ENCODE measurements around the gene ACOT7.
"Not testable (repeated sequence)": the region's sequence is repeated elsewhere in the genome, so short reads cannot be mapped to it uniquely, and the experiment has no call there.

The ACOT7 gene

DNA sequence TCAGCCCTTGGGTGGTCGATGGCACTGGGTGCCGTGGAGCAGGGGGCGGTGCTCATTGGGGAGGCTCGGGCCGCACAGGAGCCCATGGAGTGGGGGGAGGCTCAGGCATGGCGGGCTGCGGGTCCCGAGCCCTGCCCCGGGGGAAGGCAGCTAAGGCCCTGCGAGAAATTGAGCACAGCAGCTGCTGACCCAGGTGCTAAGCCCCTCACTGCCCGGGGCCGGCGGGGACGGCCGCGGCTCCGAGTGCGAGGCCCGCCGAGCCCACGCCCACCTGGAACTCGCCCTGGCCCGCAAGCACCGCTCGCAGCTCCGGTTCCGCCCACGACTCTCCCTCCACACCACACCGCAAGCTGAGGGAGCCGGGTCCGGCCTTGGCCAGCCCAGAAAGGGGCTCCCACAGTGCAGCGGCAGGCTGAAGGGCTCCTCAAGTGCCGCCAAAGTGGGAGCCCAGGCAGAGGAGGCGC, 2.2 kb upstream of the ACOT7 start:
- DNase-seq = not testable (repeated sequence)

DNA sequence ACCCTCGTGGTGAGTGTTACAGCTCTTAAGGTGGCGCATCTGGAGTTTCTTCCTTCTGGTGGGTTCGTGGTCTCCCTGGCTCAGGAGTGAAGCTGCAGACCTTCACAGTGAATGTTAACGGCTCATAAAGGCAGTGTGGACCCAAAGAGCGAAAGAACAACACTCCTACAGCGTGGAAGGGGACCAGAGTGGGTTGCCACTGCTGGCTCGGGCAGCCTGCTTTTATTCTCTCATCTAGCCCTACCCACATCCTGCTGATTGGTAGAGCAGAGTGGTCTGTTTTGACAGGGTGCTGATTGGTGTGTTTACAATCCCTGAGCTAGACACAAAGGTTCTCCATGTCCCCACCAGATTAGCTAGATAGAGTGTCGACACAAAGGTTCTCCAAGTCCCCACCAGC, 1.6 kb upstream of the ACOT7 start:
- not testable (repeated sequence) for DNase-seq

GRCh38 chr1:6392809-6393399, 663 bp downstream of the ACOT7 start:
- DNase-seq = no peak

- DNase-seq = no peak
These were observed 1.4 kb downstream of the ACOT7 start for GRCh38 chr1:6391951-6392808.

- no peak for DNase-seq
These were observed 3.6 kb downstream of the ACOT7 start for GRCh38 chr1:6389971-6390370.

- no peak for DNase-seq
These were observed 7.1 kb downstream of the ACOT7 start for GRCh38 chr1:6386371-6386949.

GRCh38 chr1:6385488-6386191, 7.9 kb downstream of the ACOT7 start:
- peak; percentile 50 for DNase-seq

- peak; percentile 81 for DNase-seq
These were observed 8.6 kb downstream of the ACOT7 start for GRCh38 chr1:6384962-6385361.

- DNase-seq = no peak
These were observed 9.4 kb downstream of the ACOT7 start for GRCh38 chr1:6384135-6384534.

GRCh38 chr1:6380037-6380436, 13.5 kb downstream of the ACOT7 start:
- DNase-seq = no peak

DNA sequence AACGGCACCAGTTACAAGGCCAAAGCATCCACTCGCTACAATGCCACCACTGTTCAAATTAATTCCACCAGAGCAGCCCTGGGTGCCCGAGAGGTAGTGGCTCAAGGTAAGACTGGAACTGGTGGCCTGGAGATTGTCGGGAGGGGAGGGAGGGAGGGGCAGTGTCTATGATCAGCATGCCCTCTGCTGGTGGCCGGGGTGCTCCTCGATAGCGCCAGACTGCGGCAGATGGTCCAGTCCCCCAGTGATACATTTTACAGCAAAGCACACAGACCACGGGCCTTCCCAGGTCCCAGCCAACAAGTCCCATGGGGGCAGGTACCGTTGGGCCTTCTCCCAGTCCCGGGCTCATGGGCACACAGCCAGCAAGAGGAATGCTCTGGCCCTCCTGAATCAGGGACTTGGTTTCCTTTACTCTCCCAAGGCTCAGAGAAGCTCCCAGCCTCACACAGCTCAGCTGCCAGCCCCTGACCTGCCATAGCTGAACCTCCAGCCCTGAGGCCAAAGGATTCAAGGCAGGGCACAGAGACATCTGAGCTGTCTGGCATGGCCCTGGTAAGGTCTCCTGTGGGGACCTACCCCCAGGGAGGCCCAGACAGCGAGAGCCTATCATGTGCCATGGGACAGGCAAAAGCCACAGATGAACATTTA, 15.3 kb downstream of the ACOT7 start:
- DNase-seq = no peak

DNA sequence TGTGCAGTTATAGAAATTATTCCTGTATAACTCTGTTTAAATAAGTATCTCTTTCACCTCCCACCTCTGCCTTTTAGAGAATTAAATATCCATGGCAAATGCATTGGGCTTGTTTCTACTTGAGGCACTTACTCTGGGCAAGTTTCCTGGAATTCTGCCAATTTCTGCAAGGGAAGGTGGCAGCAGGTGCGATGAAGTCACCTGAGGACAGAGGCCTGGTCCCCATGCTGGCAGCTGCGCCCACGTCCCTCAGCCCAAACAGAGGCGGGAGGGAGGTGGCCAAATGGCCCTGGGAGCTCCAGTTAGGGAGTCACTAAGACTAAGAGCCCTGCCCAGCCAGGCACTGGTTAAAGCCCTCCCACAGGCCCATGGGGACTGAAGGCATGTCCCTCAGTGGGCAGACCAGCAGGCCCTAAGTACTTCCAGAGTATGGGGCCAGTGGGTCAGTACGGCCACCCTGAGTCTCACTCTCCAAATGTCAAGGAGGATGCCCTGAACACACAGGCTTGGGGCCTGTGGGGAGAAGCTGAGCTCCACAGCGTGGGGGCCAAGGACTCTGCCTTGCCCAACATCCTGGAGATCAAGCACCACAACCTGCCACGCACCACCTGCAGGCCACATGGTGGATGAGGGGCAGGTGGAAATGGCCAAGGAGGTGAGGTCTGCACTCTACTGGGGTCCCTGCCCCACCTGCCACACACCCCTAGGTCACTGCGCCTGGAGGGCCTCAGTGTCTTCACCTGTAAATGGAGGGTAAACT, 19.4 kb downstream of the ACOT7 start:
- no peak for DNase-seq

DNA sequence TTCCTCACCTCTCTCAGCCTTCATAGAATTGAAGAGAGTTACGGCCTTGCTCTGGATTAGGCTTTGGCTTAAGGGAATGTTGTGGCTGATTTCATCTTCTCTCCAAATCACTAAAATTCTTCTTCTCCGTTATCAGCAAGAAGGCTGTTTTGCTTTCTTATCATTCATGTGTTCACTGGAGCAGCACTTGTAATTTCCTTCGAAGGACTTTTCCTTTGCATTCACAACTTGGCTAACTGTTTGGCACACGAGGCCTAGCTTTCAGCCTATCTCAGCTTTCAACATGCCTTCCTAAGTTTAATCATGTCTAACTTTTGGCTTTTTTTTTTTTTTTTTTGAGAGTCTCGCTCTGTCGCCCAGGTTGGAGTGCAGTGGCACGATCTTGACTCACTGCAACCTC, 21.3 kb downstream of the ACOT7 start:
- not testable (repeated sequence) for DNase-seq

GRCh38 chr1:6370006-6370405, 23.6 kb downstream of the ACOT7 start:
- no peak for DNase-seq

DNA sequence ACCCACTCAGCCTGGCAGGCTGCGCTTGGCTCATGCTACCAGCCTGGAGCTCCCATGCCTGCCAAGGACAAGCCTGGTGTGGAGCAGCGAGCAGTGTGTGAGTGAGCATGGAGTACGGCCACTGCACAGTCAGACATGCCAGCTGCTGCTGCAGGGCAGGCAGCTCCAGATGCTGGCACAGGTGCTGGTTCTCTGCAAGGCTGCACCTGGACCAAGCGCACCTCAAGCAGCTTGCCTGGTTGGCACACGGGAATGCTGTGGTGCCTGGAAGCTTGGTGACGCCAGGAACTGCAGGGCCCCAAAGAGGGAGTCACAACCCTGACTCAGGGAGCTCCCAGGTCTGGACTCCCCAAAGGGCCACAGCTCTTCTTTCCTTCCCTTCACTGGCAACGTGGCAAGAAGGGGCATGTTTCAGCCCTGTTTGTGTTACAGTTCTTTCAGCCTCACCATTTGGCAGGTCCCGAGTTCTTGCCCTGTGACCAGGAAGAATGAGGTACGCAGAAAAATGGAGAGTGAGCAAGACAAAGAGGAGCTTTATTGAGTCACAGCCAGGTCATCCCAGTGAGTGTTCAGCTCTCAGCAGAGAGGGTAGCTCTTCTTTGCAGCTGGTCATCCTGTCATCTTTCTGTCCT, 26.1 kb downstream of the ACOT7 start:
- no peak for DNase-seq

- DNase-seq = no peak
These were observed 28.5 kb downstream of the ACOT7 start for GRCh38 chr1:6365047-6365446.

- DNase-seq = peak; percentile 54
These were observed 30.3 kb downstream of the ACOT7 start for GRCh38 chr1:6363085-6363884.

DNA sequence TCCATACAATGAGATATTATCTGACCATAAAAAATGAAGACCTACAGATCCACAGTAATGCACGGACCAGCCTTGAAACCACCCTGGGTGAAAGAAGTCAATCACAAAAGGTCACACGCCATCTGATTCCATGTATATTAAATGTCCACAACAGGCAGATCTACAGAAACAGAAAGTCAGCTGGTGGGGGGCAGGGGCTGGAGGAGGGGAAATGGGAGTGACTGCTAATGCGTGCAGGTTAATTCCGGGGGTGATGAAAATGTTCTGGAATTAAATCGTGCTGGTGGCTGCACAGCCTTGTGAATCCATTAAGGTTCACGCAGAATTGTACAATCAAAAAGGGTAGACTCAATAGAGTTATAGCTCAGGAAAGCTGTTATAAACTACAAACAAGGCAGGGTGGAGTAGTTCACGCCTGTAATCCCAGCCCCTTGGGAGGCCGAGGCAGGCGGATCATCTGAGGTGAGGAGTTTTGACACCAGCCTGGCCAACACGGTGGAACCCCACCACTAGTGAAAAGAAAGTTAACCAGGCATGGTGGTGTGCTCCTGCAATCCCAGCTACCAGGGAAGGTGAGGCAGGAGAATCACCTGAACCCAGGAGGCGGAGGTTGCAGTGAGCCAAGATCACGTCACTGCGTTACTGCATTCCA, 32.3 kb downstream of the ACOT7 start:
- DNase-seq = no peak

DNA sequence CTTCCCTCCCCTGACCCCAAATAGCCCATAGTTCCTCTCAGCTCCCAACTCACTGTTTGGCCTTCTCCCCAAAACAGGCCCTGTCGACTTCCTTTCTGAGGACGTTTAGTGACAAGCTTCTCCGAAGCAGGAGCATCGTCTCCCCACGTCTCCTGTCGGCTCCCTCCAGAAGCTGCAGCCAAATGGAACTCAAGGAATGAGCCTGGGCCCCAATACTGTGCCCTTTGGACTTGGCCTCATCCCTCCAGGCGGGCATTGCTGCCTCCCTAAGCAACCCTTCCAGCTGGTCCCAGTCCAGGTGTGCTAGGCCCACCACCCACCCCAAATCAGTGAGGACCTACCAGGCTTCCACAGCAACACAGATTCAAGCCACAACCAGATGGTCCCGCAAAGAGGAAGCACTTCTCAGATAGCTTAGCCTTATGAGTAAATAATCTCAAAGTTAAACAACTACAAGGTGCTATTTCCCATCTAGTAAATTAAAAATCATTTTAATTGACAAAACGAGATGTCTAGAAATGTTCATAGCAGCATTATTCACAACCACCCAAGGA, 33.0 kb downstream of the ACOT7 start:
- no peak for DNase-seq

- DNase-seq = no peak
These were observed 33.5 kb downstream of the ACOT7 start for GRCh38 chr1:6360117-6360496.

Measured in midbrain (tissue), 1 donor.